Stimulated activated CD8-positive, alpha-beta memory T cell treated with anti-CD3 and anti-CD28 coated beads, Interleukin-7, amount 100 ng/mL, for 4 hours (primary cell): ENCODE results near the gene NEURL1B.
"Not testable (repeated sequence)": the region's sequence is repeated elsewhere in the genome, so short reads cannot be mapped to it uniquely, and the experiment has no call there.

Experiments
- DNase-seq, 2 donors: peaks; one replicate each; pipeline ENCODE4 v3.0.0-alpha.2; 2020; ENCODE audit warnings: low read depth in 2 of 2

Gene NEURL1B

DNA sequence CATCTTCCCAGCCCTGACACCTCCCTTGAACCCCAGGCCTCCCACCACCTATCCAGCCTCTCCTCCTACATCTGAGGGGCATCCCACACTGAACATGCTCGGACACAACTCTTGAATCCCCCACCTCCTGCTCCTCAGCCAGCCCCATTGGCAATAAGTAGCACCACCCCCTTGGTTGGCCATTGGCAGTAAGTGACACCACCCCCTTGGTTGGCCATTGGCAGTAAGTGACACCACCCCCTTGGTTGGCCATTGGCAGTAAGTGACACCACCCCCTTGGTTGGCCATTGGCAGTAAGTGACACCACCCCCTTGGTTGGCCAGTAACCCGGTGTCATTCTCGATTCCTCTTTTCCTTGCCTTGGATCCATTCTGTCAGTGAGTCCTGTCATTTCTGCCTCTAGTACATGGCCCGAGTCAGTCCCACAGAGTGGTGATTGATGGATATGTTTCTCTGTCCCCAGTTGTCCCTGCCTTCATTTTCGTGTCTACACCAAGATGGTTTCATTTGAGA, 37.4 kb downstream of the NEURL1B start:
- DNase-seq: not testable (repeated sequence)

DNA sequence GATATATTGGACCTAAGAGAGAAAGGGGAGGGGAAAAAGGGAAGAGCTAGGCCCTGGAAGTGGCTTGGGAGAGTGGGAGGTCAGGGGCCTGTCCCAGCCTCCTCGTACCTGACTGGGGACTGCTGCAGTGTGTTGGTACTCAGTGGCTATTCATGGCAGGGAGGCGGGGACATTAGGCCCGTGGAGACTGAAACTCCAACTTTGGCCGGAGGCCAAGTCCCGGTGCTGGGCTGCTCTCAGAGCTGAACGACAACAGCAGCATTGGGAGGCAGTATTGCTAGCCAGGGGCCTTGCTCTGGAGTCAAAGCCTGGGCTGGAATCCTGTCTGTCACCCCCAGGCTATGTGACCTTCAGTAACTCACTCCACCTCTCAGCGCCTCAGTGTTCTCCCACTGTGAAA, 37.8 kb downstream of the NEURL1B start:
- DNase-seq: no peak

DNA sequence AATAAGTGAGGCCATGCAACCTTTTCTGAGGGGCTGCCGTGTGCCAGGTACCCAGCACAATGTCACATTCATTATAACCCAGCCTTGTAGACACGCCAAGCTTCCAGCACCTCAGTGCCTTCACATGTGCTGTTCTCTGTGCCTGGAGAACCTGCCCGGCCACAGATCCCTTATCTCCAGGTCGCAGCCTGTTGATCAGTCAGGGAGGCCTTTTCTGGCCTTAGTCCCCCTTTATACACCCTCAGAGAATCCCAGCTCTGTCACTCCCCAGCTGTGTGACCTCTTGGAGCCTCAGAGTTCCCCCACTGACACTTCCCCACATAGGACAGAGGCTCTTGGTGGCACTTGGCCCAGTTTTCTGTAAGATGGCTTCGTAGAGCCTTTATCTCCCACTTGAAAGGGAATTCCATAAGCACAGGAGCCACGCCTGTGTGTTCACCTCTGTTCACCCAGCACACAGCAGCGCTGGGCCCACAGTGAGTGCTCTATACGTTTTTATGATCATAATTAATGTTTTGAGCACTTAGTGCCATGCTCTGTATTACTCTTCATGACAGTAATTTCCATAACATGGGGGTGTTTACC, 38.7 kb downstream of the NEURL1B start:
- DNase-seq: no peak

DNA sequence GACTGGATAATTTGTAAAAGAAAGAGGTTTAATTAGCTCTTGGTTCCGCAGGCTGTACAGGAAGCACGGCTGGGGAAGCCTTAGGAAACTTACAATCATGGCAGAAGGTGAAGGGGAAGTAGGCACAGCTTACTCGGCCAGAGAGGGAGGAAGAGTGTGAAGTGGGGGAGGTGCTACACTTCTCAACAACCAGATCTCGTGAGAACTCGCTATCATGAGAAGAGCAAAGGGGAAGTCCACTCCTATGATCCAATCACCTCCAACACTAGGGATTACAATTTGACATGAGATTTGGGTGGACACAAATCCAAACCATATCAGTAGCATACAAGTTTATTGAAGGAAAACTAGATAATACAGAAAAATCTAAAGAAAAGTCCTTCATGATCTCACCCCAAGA, 39.9 kb downstream of the NEURL1B start:
- no peak for DNase-seq

DNA sequence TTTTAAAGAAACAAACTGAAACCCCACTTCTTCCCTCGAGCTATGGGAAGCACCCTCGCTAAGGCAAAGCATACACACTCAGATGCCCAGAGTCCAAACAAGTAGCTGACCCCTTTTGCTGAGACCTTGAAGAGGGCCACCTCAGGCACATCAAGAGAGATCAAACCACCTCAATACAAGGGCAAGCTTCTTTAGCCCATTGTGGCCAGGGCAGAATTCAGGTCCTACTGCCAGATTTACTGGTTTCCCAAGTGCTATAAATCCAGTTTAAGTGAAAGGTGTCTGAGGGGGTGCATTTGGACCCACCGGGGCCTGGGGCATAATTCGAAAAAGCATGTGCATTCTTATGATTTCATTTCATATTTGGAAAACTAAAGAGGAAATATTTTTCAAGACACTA, 40.4 kb downstream of the NEURL1B start:
- DNase-seq: no peak

DNA sequence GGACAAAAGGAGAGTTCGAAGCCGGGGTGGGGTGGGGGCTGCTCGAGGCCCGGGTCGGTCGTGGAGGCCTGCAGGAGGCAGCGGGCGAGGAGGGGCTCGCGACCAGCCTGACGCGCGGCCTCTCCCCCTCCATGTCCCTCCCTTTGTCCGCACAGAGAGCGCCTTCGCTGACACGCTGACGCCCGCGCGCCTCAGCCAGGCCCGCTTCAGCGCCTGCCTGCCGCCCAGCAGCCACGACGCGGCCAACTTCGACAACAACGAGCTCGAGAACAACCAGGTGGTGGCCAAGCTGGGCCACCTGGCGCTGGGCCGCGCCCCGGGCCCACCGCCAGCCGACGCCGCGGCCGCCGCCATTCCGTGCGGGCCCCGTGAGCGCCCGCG, 42.2 kb downstream of the NEURL1B start:
- DNase-seq: no peak

DNA sequence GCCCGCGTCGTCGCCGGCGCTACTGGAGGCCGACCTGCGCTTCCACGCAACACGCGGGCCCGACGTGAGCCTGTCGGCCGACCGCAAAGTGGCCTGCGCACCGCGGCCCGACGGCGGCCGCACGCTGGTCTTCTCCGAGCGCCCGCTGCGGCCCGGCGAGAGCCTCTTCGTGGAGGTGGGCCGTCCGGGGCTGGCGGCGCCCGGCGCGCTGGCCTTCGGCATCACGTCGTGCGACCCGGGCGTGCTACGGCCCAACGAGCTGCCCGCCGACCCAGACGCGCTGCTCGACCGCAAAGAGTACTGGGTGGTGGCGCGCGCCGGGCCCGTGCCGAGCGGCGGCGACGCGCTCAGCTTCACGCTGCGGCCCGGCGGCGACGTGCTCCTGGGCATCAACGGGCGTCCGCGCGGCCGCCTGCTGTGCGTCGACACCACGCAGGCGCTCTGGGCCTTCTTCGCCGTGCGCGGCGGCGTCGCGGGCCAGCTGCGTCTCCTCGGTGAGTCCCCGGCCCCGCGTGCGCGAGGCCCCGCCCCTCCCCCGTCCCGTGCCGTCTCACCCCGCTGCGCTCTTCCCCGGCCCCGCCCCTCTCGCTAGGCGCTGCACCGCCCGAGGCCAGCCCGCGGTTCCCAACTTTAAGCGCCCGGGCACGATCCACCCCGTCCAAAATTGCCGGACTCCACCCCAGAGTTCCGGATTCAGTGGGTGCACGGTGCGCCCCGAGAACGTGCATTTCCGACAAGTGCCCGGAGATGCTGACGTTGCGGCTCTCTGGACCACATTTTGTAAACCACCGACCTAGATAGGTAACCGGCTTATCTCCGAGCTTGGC, 42.8 kb downstream of the NEURL1B start:
- DNase-seq: peak; percentile 23 to 47

DNA sequence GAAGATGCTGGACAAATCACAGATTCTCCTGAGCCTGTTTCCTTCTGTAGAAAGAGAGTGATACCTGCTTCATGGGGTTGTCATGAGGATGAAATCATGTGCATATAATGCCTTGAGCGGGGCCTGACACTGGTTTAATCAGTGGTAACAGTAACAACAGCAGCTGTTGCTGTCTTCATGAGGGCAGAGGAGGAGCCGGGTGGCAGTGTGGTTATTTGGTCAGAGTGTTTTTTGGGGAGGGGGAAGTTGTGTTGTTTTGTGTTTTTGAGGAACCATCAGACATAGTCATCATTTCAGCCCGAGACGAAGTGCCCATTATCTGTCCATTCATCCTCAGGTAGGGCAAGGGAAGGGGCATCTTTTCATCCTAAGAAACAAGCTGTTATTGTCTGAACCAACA, 44.0 kb downstream of the NEURL1B start:
- DNase-seq: no peak

DNA sequence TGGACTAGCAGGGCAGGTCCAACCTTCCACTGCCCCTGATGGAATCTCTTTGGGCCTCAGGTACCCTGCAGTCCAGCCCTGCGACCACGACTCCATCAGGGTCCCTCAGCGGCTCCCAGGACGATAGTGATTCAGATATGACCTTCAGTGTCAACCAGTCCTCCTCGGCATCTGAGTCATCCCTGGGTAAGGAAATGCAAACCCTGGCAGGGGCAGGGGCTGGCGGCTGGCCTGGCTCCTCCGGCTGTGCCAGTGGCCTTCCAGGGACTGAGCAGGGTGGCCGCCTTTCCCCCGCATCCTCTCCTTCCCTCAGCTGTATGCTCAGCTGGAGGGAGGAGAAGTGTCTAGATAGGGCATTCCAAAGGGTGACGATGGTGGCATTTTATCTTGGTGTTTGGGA, 45.0 kb downstream of the NEURL1B start:
- DNase-seq: no peak

DNA sequence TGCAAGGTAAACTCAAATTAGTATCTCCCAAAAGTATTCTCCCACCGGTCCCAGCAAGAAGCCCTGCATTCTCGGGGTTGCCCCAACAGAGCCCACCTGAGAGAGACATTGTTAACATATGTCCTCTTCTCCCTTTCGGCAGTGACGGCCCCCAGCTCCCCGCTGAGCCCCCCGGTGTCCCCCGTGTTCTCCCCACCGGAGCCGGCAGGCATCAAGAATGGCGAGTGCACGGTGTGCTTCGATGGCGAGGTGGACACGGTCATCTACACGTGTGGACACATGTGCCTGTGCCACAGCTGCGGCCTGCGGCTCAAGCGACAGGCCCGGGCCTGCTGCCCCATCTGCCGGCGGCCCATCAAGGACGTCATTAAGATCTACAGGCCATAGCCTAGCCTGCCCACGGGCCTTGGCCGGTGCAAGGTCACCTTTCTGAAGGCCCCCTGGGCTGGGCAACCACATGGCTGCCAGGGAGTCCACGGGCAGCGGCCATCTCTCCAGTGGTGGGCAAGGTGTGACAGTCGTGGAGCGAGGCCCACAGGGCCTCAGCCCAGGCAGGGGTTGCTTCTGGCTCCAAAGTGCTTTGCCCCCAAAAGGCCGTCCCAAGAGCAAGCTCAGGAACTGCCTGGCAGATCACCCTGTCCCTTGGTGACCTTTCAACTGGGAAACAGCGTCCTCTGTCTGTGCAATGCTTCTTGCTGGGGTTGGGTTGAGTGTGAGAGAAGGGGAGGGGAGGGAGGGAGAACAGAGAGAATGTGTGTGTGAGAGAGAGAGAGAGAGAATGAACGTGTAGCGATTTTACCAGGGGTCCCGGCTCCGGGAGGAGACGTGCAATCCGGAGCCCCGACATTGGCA, 45.7 kb downstream of the NEURL1B start:
- no peak for DNase-seq

DNA sequence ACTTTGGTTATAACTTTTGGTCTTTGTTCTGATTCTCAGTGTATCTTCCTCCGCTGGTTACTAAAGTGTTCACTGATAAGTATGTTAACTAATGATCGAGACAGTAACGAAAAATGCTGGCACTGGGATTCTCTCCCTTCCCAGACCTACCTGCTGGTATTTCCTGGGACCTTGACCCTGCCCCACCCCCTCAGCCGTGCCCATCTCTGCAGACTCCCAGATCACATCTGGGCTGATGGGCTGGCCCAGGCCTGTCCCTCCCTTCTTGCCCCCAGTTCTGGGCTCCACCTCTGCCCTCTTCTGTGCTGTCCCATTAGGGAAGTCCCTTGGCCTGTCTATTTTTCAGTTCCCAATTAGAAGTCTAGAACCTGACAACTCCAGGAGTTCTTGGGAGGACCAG, 46.9 kb downstream of the NEURL1B start:
- DNase-seq: no peak

DNA sequence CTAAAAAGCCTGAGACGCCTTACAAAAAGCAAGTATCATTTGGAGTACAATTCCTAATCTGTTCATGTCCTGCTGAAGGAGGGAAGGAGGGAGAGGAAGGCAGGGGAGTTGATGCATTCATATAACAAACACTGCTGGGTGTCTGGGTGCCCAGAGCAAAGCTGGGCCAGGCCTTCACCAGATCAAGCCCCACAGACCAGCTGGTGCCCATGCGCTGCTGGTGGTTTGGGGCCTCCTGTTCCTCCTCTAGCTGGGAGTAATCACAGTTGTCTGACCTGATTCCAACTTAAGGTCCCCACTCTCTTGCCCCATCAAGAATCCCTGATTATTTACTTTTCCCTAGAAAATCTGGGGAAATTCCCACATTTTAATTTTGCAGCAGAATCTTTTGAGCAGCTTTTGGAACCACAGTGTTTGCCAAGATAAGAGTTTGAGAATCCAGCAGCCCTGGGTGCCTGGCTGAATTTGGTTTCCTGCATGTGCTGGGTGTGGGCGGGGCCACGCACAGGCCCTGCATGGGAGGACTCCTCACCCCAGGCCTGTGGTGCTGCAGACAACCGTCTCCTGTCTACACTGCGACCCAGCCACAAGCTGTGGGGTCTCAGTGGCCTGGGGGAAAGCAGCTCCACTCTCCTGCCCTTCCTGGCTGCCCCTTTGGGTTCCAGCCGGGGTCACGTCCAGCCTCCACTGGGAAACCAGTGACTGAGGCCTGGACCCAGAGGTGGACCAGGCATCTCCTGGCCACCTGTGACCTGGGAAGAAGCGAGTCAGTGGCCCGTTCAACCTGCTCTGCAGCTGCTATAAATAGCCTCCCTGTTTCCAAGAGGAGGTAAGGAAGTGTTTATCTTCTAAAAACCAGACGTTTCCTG, 47.5 kb downstream of the NEURL1B start:
- no peak for DNase-seq

DNA sequence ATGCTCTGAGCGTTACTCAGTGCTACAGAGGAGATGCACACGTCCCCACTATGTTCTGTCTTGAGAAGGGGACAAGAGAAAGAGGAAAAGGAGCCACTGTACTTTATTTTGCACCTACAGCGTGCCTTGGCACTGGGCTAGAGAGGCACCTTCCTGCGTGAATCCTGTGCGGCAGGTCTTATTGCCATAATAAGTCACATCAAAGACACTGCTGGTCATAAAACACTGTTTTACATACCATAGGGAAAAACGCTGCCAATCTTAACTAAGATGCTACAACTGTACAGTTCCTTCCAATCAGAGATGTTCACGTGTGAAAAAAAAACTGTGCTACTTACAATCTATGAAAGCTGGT, 48.1 kb downstream of the NEURL1B start:
- DNase-seq: no peak

DNA sequence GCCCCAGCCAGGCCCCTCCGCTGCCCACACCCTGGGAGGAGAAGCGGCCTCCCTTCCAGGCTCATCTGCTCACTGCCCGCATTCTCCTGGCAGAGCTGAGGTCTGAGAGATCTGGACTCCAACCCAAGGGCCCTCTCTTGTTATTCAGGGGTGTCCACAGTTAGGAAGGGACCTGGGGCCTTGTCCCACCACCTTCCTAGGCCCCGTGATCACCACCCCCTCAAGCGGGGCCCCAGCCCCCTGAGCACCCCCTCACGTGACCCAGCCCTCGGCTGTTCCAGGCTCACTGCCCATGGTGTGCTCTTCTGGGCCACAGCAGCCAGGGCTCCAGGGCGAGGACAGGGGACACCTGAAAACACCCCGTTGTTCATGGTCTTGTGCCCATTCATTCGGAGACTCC, 48.7 kb downstream of the NEURL1B start:
- DNase-seq: no peak

DNA sequence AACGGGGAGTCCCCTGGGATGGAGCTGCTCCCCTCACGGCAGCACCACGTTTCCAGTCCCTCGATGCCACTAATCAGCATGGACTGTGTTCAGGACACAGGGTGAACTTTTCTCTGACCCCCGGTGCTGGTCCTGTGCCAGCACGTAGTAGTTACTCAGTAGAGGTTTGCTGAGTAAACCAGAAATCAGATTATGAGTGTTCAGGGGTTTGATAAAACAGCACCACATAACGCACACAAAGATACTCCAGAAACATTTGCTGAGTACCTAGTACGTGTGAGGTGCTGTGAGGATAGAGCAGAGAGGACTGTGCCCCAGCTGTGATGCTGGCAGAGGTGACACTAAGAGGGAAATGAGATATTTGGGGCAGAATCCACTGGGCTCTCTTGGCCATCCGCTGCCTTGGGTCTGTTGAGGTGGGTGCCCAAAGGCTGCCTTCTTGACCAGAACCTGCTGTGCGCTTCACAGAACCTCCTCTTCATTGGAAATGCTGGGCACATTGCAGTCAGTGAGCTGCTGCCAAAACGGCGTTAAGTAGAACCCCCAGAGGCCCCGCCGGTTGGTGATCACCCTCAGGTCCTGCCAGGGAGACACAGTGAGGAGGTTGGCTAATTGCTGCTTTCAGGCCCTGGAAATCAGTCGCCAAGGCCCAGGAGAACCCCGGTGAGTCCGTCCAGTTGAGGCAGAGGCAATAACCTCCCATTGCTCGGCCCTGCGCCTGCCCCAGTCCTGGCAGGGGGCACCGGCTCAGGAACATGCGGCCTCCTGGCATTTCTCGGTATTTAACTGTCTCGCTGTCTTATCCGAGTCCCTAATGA, 49.4 kb downstream of the NEURL1B start:
- no peak for DNase-seq

DNA sequence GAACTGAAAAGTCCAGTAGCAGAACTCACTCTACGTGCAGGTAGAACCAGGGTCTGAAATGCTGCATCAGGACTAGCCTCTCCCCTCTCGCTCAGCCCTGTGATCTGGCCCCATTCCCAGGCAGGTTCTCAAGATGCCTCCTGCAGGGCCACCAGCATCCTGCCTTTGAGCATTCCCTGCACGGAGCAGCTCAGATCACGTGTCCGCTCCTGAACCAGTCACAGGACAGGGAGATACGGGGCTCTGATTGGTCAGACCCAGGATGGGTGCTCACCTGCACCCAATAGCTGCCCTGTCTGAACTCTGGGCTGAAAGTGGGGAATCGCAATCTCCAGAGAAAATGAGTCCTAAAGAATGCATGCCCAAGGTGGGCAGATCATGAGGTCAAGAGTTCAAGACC, 50.8 kb downstream of the NEURL1B start:
- no peak for DNase-seq

DNA sequence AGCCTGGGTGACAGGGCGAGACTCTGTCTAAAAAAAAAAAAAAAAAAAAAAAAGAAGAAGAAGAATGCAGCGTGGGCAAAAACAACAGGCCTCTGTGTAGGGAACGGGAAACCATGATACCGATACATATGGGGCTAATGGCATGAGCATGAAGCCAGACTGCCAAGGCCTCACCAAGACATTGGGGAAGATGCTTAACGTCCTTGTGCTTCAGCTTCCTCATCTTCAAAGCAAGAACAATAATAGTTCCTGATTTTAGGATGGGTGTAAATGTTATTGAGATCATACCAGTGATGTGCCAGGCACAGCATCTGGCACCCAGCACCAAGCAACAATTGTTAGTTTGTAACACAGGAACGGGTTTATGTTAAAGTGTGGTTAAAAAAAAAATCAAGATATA, 51.4 kb downstream of the NEURL1B start:
- no peak for DNase-seq

DNA sequence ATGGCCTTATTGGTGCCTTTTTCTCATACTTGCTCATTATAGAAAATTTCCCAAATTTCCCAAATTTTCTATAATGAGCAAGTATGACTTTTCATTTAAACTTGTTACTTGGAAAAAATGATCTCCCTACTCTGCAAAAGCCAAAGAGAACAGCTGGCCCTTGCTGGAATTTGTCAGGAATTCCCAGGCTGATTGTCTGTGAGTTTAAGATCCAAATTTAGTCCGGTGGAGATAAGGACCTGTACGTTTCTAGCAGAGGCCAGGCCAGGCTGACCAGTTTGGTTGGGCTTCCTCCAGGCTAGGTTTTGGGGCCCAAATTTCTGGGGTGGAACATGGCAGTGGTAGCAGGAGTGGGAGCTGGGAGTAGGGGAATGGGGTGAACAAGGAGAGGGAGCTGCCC, 51.9 kb downstream of the NEURL1B start:
- DNase-seq: no peak

DNA sequence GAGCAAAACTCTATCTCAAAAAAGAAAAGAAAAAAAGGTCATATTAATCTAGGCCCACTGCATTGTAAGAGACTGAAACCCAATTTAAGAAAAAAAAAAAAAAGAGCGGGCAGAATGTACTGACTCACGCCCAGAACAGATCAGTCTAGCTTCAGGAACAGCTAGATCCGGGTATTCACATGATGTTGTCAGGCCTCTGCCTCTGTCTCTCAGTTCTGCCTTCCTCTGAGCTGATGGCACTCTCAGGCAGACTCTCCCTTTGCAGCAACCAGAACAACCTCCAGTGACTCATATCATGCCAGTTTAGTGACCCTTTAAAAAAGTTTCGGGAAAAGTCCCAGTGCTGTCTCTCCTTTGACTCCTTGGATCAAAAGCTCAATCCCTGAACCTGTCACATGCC, 53.0 kb downstream of the NEURL1B start:
- DNase-seq: no peak

DNA sequence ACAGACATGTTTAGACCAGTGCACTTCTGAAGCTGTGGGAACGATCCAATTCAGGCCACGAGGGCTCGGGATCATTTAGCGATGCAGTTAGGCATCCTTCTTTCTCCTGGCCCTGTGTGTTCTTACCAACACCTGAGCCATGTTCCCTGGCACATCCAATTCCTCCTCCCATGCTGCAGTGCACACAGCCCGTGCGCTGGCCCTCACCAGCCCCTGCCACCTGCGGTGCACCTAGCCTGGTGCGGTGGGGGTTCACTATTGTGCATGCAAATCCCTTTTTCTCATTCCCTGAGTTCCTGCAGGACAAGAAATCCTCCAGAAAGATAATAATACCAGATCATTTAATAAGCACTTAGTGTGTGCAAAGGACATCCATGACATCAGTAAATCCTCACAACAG, 53.5 kb downstream of the NEURL1B start:
- DNase-seq: no peak
